ENCODE results near the gene TBC1D2B. TPM values are rescaled to one million over a fixed set of nuclear protein-coding genes. Genes with fewer than 3 reads are reported as not detected.

The TBC1D2B gene
- total RNA-seq, 1 donor from 2014 or later, result 63.3 TPM

GRCh38 chr15:78016860-78017259, 60.7 kb downstream of the TBC1D2B start:
- TF ChIP-seq, protein P1, sequence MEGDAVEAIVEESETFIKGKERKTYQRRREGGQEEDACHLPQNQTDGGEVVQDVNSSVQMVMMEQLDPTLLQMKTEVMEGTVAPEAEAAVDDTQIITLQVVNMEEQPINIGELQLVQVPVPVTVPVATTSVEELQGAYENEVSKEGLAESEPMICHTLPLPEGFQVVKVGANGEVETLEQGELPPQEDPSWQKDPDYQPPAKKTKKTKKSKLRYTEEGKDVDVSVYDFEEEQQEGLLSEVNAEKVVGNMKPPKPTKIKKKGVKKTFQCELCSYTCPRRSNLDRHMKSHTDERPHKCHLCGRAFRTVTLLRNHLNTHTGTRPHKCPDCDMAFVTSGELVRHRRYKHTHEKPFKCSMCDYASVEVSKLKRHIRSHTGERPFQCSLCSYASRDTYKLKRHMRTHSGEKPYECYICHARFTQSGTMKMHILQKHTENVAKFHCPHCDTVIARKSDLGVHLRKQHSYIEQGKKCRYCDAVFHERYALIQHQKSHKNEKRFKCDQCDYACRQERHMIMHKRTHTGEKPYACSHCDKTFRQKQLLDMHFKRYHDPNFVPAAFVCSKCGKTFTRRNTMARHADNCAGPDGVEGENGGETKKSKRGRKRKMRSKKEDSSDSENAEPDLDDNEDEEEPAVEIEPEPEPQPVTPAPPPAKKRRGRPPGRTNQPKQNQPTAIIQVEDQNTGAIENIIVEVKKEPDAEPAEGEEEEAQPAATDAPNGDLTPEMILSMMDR (IDR thresholded peaks at IDR 0.05), result no peak
- H3K9me3 ChIP-seq, result no peaks in the 10 kb centered on the region
- no peaks in the 10 kb centered on the region for H3K27me3 ChIP-seq
- intact Hi-C loops (cut with DNase I), result no loop called here
- no peak overlapping the region for H3K27ac ChIP-seq
- H3K36me3 ChIP-seq, result peaks cover 54 to 56% of the 10 kb centered on the region in 2 donors
- no peak for DNase-seq (ENCODE audit: low spot score in 2 of 2)
- no peaks in the 10 kb centered on the region for H3K4me1 ChIP-seq
- H3K4me3 ChIP-seq, result no peak overlapping the region

DNA sequence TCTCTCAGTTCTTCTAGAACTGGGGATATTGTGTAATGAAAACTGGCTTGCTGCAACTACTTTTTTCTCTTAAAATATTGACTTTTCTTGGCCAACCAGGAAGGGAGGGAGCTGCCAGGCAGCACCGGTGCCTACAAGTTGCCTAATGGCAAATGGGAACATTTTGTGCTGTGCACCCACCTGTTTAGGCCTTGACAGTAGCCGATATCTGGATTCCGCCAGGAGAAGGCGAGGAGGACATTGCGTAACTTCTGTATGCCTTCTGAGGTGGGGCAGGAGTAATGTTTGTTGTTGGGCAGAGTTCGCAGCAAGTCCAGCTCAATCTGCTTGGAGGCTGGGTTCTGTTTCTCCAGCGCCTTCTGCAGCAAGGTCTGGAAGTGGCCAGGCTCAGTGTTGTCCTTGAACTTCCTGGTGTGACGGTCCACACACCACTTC, 64.9 kb downstream of the TBC1D2B start:
- intact Hi-C loops (cut with DNase I), result no loop called here
- Histone ChIP-seq H3K9me3 (no peaks in the 10 kb centered on the region), H3K27me3 (no peaks in the 10 kb centered on the region), H3K4me3 (no peak overlapping the region), H3K4me1 (peaks cover 5 to 6% of the 10 kb centered on the region in 2 donors), H3K27ac (no peak overlapping the region), H3K36me3 (peaks cover 64 to 81% of the 10 kb centered on the region in 2 donors)
- TF ChIP-seq, protein P1 (IDR thresholded peaks at IDR 0.05), result no peak
- DNase-seq (ENCODE audit: low spot score in 2 of 2), result no peak

GRCh38 chr15:78010067-78010466, 67.4 kb downstream of the TBC1D2B start:
- Histone ChIP-seq H3K27ac (no peak overlapping the region), H3K27me3 (no peaks in the 10 kb centered on the region), H3K4me3 (no peak overlapping the region), H3K36me3 (peaks cover 52 to 81% of the 10 kb centered on the region in 2 donors), H3K4me1 (peaks cover 9 to 18% of the 10 kb centered on the region in 2 donors), H3K9me3 (no peaks in the 10 kb centered on the region)
- intact Hi-C loops (cut with DNase I), result no loop called here
- TF ChIP-seq, protein P1 (IDR thresholded peaks at IDR 0.05), result no peak
- DNase-seq (ENCODE audit: low spot score in 2 of 2), result no peak

GRCh38 chr15:78007964-78008886, 69.3 kb downstream of the TBC1D2B start:
- Histone ChIP-seq H3K27ac (no peak overlapping the region), H3K27me3 (no peaks in the 10 kb centered on the region), H3K4me3 (no peak overlapping the region), H3K9me3 (no peaks in the 10 kb centered on the region), H3K36me3 (peaks cover 44 to 70% of the 10 kb centered on the region in 2 donors), H3K4me1 (peaks cover 15 to 35% of the 10 kb centered on the region in 2 donors)
- TF ChIP-seq, protein P1 (IDR thresholded peaks at IDR 0.05), result no peak
- no peak for DNase-seq (ENCODE audit: low spot score in 2 of 2)
- intact Hi-C loops (cut with DNase I), result loop anchor here (10.0 kb wide), 1 partner anchor 123 kb away; no protein-coding TSS in a partner anchor

DNA sequence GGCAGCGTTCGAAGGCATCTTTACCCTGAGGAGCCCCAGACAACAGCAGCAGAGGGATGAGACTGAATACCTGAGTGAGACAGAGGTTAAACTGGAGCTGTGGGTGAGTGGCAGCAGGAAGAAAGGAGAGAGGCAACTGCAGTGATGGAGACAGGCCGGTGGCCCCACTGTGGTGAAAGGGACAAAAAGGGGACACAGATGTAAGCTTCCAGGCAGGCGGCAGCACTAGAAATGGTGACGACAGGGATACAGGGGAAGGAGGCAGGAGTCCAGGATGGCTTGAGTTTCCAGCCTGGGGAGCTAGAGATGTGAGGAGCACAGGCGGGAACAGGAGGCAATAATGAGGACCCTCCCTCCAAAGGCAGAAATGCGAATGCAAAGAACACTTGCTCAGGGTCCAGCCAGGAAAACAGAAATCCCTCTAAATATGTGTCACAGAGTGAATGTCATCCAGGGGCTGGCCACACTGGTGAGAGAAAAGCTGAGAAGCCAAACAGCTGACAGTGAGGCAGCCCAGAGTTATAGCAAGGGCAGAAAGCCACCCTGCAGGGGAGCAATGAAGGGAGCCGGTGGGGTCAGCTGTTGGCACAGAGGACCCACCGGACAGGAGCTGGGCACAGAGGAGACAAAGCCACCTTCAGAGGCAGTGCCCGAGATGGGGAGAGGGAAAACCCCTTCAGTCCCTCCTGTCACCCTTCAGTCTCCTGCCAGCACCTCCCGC, 70.1 kb downstream of the TBC1D2B start:
- no peaks in the 10 kb centered on the region for H3K27me3 ChIP-seq
- H3K36me3 ChIP-seq, result peaks cover 44 to 70% of the 10 kb centered on the region in 2 donors
- H3K9me3 ChIP-seq, result no peaks in the 10 kb centered on the region
- H3K27ac ChIP-seq, result no peak overlapping the region
- no peak overlapping the region for H3K4me3 ChIP-seq
- TF ChIP-seq, protein P1 (IDR thresholded peaks at IDR 0.05), result no peak
- intact Hi-C loops (cut with DNase I), result loop anchor here (10.0 kb wide), 1 partner anchor 123 kb away; no protein-coding TSS in a partner anchor
- peaks cover 15 to 35% of the 10 kb centered on the region in 2 donors for H3K4me1 ChIP-seq
- no peak for DNase-seq (ENCODE audit: low spot score in 2 of 2)

Data from ascending aorta (tissue), 2 donors.